ENCODE results near the gene PHF20.

GRCh38 chr20:35891375-35891774 is 119.6 kb downstream of the PHF20 start:
- TF ChIP-seq CTCF (conservative IDR thresholded peaks at IDR 0.05 in 1 of 2, IDR thresholded peaks at IDR 0.05 in 1 of 2; ENCODE audit: extremely low read depth in 1 of 2, insufficient read depth in 1 of 2, low read depth in 1 of 2, low read length in 2 of 2): no peak
- no peak for TF ChIP-seq EZH2 (IDR thresholded peaks at IDR 0.05; ENCODE audit: borderline replicate concordance, low read length)
